ENCODE data around the gene LBHD2.
"Not testable (repeated sequence)": the region's sequence is repeated elsewhere in the genome, so short reads cannot be mapped to it uniquely, and the experiment has no call there.

LBHD2 gene

GRCh38 chr14:103084021-103084919, at the start of gene LBHD2:
Gene LBHD2 (plus strand): TSS chr14:103084210. CDS start chr14:103086013, 1,803 bp downstream.
- no peak for DNase-seq

DNA sequence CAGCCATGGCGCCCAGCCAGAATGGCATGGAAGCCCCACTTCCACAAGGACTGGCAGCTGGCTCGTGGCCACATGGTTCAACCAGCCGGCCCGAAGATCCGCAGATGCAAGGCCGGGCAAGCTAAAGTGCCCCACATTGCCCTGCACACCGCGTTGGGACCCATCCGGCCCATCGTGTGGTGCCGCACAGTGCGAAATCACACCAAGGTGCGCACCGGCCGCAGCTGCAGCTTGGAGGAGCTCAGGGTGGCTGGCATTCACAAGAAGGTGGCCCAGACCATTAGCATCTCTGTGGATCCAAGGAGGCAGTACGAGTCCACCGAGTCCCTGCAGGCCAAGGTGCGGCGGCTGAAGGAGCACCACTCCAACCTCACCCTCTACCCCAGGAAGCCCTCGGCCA, 42.5 kb upstream of the LBHD2 start:
- no peak for DNase-seq

- DNase-seq: no peak
These were observed 40.6 kb upstream of the LBHD2 start for GRCh38 chr14:103043257-103044015.

DNA sequence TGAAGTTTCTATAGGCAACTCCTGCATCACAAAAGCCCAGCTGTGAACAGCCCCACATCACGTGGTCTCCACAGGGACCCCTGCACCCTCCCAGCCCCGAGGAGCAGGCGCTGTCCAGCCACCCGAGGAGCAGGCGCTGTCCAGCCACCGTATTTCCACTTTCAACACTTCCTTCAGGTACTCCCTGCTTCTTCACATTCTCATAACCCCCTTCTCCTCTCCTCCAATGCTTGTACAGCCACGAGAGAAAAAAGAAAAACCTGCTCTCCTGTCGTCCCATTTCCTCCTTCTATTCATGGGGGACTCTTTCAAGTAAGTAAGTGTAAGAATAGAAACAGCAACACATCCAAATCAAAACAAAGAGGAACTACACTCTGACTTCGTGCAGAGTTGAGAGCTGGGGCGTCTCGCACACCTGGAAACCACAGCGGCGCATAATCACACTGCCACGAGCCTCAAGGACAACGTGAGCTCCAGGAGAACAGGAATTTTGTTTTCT, 38.6 kb upstream of the LBHD2 start:
- DNase-seq: no peak

- DNase-seq: not testable (repeated sequence)
These were observed 36.6 kb upstream of the LBHD2 start for GRCh38 chr14:103047453-103047852.

DNA sequence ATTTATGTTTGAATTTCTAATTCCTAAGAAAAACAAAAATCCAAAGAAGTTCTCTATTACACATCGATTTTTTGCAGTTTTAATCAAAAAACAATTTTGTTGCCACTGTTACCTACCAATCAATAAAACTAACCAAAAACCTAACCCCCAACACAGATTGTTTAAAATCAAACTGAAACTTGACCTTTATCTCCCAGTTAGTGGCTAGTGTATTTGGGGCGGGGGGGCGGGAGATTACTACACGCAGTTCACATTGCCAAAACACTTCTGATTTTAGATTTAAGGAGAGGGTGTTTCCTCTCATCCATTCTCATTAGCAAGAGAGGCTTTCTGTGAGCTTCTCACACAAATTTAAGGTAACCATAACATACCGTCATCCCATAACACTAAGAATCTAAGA, 33.1 kb upstream of the LBHD2 start:
- DNase-seq: no peak

- no peak for DNase-seq
These were observed 31.6 kb upstream of the LBHD2 start for GRCh38 chr14:103052407-103052806.

GRCh38 chr14:103055695-103056094, 28.3 kb upstream of the LBHD2 start:
- DNase-seq: no peak

DNA sequence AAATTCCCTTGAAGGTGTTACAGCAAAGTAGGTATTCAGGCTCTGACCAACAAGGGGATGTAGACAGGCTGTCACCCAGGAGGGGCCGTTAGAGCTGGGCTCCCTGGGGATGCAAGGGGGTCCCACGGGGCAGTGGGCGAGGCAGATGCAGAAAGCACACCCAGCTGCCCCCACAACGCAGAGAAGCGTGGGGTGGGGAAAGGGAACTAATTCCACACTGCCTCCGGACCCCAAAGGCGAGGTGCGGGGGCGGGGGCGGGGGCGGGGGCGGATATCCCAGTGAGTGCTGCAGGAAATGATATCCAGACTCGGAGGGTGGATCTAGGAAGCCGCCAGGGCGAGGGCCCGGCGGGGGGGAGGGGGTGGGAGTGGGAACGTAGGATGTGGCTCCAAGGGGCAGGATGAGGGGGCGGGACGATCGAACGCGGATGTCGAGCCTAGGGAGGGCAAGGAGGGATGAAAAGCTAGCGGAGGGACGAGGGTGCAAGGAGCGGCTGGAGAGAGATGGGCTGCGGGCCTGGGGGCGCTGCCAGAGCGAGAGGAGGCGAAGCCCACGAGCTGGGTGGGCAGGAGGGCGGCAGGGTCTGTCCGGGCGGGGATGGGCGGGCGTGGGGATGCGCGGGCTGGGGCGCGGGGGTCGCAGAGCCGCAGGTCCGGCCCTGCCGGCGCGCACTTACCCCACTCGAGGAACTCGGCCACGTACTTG, 27.5 kb upstream of the LBHD2 start:
- peak; percentile 85 for DNase-seq

- peak; percentile 73 for DNase-seq
These were observed 27.0 kb upstream of the LBHD2 start for GRCh38 chr14:103057028-103057371.

- DNase-seq: peak; percentile 96
These were observed 26.4 kb upstream of the LBHD2 start, which contains the start of gene CDC42BPB for GRCh38 chr14:103057372-103058163. Gene CDC42BPB (minus strand): TSS chr14:103057549. CDS start chr14:103057173, 376 bp downstream.

DNA sequence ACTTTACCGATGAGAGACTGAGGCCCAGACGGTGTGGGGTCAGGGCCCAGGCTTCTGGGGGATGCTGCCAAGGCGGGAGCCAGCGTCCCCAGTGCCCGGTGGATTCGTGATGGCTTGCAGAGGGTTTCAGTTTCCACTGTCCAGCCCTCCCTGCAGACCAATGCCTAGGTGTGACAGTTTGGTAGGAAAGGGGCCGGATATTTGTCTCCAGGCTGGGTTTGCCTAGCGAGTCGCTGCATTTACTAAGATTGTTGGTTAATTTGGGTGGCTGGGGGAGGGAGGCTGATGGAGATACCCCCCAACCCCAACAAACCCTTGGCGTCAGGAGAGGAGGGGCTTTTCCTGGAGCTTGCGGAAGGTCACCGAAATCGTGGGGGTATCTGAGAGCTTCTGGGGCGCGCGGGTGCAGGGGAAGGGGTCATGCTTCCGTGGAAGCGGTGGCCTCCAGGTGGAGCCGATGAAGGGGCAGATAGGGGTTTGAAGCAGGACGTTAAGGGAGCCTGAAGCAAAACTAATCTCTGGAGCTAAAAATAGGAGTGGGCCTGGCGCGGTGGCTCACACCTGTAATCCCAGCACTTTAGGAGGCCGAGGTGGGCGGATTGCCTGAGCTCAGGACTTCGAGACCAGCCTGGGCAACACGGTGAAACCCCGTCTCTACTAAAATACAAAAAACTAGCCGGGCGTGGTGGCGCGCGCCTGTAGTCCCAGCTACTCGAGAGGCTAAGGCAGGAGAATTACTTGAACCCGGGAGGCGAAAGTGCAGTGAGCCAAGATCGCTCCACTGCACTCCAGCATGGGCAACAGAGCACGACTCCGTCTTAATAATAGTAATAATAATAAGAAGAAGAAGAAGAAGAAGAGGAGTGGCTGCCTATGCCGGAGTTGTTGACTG, 25.6 kb upstream of the LBHD2 start:
- DNase-seq: no peak

- no peak for DNase-seq
These were observed 24.5 kb upstream of the LBHD2 start for GRCh38 chr14:103059556-103059955.

DNA sequence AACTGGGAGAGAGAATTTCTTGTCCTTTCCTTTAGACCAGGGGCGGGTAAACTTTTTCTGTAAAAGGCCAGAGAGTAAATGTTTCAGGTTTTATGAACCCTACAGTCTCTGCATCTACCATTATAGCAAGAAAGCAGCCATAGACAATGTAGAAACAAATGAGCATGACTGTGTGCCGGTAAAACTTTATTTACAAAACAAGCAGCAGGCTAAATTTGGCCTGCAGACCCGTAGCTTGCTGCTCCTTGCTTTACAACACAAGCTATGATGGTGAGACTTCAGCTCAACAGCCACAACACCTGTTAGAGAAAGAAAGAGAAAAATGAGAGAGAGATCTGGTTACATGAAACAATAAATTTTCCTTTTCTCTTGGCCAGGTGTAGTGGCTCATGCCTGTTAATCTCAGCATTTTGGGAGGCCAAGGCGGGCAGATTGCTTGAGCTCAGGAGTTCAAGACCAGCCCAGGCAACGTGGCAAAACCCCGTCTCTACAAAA, 22.5 kb upstream of the LBHD2 start:
- DNase-seq: no peak

DNA sequence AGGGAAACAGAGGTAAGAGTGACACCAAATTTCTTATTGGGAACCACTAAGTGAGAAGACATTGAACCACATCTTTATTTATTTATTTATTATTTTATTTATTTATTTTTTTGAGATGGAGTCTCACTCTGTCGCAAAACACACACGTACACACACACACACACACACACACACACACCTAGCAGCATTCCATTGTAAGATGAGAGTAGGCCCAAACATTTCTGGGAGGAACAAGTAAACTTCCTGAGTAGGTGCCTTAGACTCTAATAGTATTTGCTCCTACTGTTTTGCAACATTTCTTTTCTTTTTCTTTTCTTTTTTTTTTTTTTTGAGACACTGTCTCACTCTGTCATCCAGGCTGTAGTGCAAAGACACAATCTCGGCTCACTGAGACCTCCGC, 19.6 kb upstream of the LBHD2 start:
- no peak for DNase-seq

DNA sequence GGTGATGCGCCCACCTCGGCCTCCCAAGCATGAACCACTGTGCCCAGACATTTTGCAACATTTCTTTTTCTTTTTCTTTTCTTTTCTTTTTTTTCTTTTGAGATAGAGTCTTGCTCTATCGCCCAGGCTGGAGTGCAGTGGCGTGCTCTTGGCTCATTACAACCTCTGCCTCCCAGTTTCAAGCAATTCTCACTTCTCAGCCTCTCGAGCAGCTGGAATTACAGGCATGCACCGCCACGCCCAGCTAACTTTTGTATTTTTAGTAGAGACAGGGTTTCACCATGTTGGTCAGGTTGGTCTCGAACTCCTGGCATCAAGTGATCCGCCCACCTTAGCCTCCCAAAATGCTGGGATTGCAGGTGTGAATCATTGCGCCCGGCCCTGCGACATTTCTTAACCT, 19.0 kb upstream of the LBHD2 start:
- DNase-seq: no peak

DNA sequence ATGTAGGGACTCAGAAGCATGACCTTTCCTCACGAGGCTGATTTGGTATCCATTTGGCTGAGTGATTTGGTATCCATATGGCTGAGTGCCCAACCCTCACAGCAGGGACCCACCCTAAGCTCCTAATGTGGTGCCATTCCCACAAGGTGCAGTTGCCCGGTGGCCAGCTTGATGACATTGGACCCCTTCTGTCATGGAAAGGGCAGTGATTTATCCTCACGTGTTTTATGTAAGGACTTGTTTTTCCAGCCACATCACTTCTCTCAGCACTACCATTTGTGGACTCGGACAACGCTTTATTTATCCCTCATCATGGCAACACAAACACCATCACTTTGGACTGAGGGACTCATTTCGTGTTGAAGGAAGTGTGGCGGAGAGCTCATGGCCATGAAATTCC, 18.1 kb upstream of the LBHD2 start:
- DNase-seq: no peak

DNA sequence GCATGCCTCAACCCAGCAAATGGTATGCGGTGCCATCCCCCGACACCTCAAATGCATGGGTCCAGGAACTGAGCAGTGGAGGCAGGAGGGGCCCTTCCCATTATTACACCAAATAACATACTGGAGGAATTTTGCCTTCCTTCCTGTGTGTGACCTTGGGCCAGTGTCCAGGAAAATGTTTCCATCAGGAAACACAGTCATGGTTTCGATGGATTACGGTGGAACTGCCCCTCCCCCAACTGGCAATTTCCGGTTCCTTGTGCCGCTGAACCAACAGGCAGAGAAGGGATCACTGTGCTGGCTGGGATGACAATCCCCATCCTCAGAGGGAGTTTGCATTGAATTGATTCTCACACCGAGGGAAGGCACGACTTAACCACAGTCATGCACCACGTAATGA, 17.6 kb upstream of the LBHD2 start:
- DNase-seq: no peak

GRCh38 chr14:103067231-103067954, 16.6 kb upstream of the LBHD2 start:
- no peak for DNase-seq

DNA sequence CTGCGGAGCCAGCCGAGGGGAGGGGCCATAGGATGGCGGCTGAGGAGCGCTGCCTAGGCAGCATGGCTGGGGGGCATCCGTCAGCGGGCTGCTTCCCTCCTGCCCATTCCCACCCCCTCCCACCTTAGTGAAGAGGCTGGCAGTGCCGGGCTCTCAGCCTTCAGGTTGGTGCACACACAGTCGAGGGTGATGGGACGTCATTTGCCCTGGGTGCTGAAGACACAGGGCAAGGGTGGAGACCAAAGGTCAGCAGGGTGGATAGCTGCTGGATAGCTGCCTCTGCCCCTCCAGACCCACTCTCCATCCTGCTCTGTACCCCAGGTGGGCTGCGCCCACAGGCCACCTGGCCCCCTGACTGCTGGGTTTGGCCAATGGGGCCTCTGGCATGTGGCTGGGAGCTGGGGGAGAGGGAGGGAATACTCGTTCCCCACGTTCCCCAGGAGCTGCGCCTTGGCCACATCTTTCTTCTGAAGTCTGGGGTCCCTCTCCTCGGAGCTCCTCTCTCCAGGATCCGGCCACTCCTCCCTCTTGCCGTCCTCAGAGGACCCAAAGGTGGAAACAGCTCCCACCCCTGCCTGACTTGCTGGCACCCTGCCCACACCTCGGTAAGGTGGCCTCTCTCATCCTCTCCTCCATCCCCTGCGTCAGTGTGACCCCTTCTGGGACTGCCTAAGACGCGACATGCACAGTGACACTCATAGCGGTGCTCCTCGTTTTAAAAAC, 15.5 kb upstream of the LBHD2 start:
- DNase-seq: peak; percentile 32

Measured in NCI-H146 (cell line).